ENCODE measurements around the gene BHLHE23. TPM values are rescaled to one million over a fixed set of nuclear protein-coding genes. Genes with fewer than 3 reads are reported as not detected.

BHLHE23 gene
- total RNA-seq, 1 experiment from 2014 or later, result not detected

DNA sequence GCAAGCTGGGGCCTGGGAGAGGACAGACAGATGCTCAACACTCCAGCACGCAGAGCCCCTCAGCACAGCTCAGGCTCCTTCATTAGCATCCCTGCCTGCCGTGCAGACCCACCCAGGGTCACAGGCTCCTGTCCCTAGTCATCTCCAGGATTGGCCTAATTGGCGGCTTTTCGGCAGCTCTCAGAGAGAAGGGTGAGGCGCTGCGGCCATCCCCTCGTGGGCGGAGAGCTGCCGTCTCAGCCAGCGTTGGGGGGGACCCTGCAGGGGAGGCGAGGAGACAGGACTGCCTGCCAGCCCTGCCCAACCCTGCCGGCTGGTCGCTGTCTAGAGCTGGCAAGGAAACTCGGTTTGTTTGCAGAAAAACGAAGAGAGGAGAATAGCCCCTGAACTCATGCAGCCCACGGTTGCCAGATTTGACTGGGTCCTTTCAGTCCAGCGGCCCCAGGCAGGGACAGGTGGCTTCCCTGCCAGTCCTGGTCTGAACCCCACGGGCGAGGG lies 26.8 kb downstream of the BHLHE23 start:
- Histone ChIP-seq H3K79me2 (ENCODE audit: insufficient read depth, low read length) (no peaks in the 10 kb centered on the region), H3K27ac (ENCODE audit: low read depth, low read length) (no peak overlapping the region), H3K4me3 (replicated peaks in 1 of 2; ENCODE audit: low read depth in 1 of 2, low read length in 2 of 2) (no peak overlapping the region), H2AFZ (ENCODE audit: low read depth, low read length, poor library complexity, severe bottlenecking) (no peak overlapping the region), H3K9me3 (ENCODE audit: control insufficient read depth in 1 of 2, insufficient read depth in 1 of 2, low read depth in 1 of 2, low read length in 2 of 2) (no peaks in the 10 kb centered on the region), H3K27me3 (ENCODE audit: insufficient read depth, low read length) (no peaks in the 10 kb centered on the region), H3K4me2 (ENCODE audit: low read length) (no peak overlapping the region), H3K36me3 (ENCODE audit: control insufficient read depth in 1 of 2, insufficient read depth in 2 of 2, low read length in 2 of 2) (no peaks in the 10 kb centered on the region), H3K9ac (ENCODE audit: low read length) (no peak overlapping the region), H3K9me2 (ENCODE audit: insufficient read depth) (no peaks in the 10 kb centered on the region), H3K4me1 (ENCODE audit: control insufficient read depth in 1 of 2, insufficient read depth in 2 of 2, low read length in 2 of 2) (peaks cover 3 to 8% of the 10 kb centered on the region in 2 experiments; a peak in 3 of 4 replicates), H4K20me1 (ENCODE audit: insufficient read depth) (no peaks in the 10 kb centered on the region)
- CTCF ChIA-PET, result interaction anchor here (1.0 kb wide), 1 partner anchor 7 kb away, joined by 4 read pairs; no protein-coding TSS in a partner anchor
- TF ChIP-seq YY1 (IDR thresholded peaks at IDR 0.05; ENCODE audit: extremely low read depth, insufficient replicate concordance, low read depth, low read length), result no peak
- no peak for TF ChIP-seq ZFX (IDR thresholded peaks at IDR 0.05)
- no peak for TF ChIP-seq POLR2A (IDR thresholded peaks at IDR 0.05; ENCODE audit: borderline replicate concordance, extremely low read depth, insufficient read depth, insufficient read length)
- no peak for TF ChIP-seq TCF7L2 (IDR thresholded peaks at IDR 0.05; ENCODE audit: borderline replicate concordance, extremely low read depth, insufficient read depth, insufficient read length)
- no peak for TF ChIP-seq JUND (IDR thresholded peaks at IDR 0.05)
- TF ChIP-seq SIN3A (IDR thresholded peaks at IDR 0.05; ENCODE audit: low read depth), result no peak
- no peak for TF ChIP-seq EGR1 (IDR thresholded peaks at IDR 0.05; ENCODE audit: low read depth)
- TF ChIP-seq CBX3 (IDR thresholded peaks at IDR 0.05; ENCODE audit: low read depth), result no peak
- no peak for TF ChIP-seq CEBPB (IDR thresholded peaks at IDR 0.05; ENCODE audit: low read depth)
- no peak for TF ChIP-seq SRF (IDR thresholded peaks at IDR 0.05; ENCODE audit: low read depth)
- TF ChIP-seq, protein P1, sequence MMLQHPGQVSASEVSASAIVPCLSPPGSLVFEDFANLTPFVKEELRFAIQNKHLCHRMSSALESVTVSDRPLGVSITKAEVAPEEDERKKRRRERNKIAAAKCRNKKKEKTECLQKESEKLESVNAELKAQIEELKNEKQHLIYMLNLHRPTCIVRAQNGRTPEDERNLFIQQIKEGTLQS (IDR thresholded peaks at IDR 0.05), result no peak
- no peak for TF ChIP-seq FOSL1 (IDR thresholded peaks at IDR 0.05; ENCODE audit: low read depth)
- TF ChIP-seq EZH2phosphoT487 (IDR thresholded peaks at IDR 0.05; ENCODE audit: borderline replicate concordance), result no peak
- TF ChIP-seq, protein P2, sequence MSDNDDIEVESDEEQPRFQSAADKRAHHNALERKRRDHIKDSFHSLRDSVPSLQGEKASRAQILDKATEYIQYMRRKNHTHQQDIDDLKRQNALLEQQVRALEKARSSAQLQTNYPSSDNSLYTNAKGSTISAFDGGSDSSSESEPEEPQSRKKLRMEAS (IDR thresholded peaks at IDR 0.05), result no peak
- TF ChIP-seq, protein P3, sequence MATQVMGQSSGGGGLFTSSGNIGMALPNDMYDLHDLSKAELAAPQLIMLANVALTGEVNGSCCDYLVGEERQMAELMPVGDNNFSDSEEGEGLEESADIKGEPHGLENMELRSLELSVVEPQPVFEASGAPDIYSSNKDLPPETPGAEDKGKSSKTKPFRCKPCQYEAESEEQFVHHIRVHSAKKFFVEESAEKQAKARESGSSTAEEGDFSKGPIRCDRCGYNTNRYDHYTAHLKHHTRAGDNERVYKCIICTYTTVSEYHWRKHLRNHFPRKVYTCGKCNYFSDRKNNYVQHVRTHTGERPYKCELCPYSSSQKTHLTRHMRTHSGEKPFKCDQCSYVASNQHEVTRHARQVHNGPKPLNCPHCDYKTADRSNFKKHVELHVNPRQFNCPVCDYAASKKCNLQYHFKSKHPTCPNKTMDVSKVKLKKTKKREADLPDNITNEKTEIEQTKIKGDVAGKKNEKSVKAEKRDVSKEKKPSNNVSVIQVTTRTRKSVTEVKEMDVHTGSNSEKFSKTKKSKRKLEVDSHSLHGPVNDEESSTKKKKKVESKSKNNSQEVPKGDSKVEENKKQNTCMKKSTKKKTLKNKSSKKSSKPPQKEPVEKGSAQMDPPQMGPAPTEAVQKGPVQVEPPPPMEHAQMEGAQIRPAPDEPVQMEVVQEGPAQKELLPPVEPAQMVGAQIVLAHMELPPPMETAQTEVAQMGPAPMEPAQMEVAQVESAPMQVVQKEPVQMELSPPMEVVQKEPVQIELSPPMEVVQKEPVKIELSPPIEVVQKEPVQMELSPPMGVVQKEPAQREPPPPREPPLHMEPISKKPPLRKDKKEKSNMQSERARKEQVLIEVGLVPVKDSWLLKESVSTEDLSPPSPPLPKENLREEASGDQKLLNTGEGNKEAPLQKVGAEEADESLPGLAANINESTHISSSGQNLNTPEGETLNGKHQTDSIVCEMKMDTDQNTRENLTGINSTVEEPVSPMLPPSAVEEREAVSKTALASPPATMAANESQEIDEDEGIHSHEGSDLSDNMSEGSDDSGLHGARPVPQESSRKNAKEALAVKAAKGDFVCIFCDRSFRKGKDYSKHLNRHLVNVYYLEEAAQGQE (IDR thresholded peaks at IDR 0.05; ENCODE audit: low read depth), result no peak
- no peak for TF ChIP-seq EZH2 (IDR thresholded peaks at IDR 0.05)
- TF ChIP-seq RAD21 (IDR thresholded peaks at IDR 0.05; ENCODE audit: low read depth), result no peak
- no peak for TF ChIP-seq POLR2AphosphoS5 (IDR thresholded peaks at IDR 0.05; ENCODE audit: low read depth, low read length)
- TF ChIP-seq, protein P4, sequence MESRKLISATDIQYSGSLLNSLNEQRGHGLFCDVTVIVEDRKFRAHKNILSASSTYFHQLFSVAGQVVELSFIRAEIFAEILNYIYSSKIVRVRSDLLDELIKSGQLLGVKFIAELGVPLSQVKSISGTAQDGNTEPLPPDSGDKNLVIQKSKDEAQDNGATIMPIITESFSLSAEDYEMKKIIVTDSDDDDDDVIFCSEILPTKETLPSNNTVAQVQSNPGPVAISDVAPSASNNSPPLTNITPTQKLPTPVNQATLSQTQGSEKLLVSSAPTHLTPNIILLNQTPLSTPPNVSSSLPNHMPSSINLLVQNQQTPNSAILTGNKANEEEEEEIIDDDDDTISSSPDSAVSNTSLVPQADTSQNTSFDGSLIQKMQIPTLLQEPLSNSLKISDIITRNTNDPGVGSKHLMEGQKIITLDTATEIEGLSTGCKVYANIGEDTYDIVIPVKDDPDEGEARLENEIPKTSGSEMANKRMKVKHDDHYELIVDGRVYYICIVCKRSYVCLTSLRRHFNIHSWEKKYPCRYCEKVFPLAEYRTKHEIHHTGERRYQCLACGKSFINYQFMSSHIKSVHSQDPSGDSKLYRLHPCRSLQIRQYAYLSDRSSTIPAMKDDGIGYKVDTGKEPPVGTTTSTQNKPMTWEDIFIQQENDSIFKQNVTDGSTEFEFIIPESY (IDR thresholded peaks at IDR 0.05; ENCODE audit: extremely low read depth, insufficient replicate concordance, low read length), result no peak
- DNase-seq (ENCODE audit: low read depth, low spot score), result no peak
- BruUV-seq (replicated peaks), result no TSS peak
- intact Hi-C loops (cut with micrococcal nuclease), result no loop called here
- RAD21 ChIA-PET (ENCODE audit: low non-redundant PET in 1 of 2, low total read pairs in 2 of 2, uncharacterized antibody in 2 of 2, unreplicated experiment in 2 of 2), result no interaction called here
- POLR2A ChIA-PET, result no interaction called here
- ATAC-seq, result no peak

Measured in HCT116 (cell line).